K562 (cell line): ENCODE data around the gene PPARD. TPM values are rescaled to one million over a fixed set of nuclear protein-coding genes. Genes with fewer than 3 reads are reported as not detected.

Experiments used
- CBX1 ChIP-seq: sonication (generic); IDR thresholded peaks from 2 replicates; pipeline ENCODE4 v1.6.1; 2016; ENCODE audit warnings: antibody characterized with exemption, low read depth, mild to moderate bottlenecking
- CREB5 ChIP-seq: fragments of 250-450 bp; sonication (Bioruptor Pico); IDR thresholded peaks from 2 replicates; pipeline ENCODE4 v1.5.0; 2020; ENCODE audit warnings: mild to moderate bottlenecking
- E2F6 ChIP-seq, 2 experiments: IDR thresholded peaks; 2 replicates each; pipeline ENCODE4 v1.6.1; 2011; ENCODE audit warnings: borderline replicate concordance in 1 of 2, control low read depth in 1 of 2, low read depth in 1 of 2, low read length in 1 of 2, mild to moderate bottlenecking in 1 of 2, mixed read lengths in 1 of 2, moderate library complexity in 1 of 2; ENCODE audit not compliant: insufficient read depth in 1 of 2, insufficient read length in 1 of 2, poor library complexity in 1 of 2, severe bottlenecking in 1 of 2; ENCODE audit errors: extremely low read depth in 1 of 2
- ELK1 ChIP-seq: sonication (generic); formaldehyde crosslinking; IDR thresholded peaks from 2 replicates; pipeline ENCODE4 v1.8.1; 2022; ENCODE audit warnings: missing genetic modification reagents
- ETS1 ChIP-seq: conservative IDR thresholded peaks from 2 replicates; pipeline ENCODE4 v1.6.1; 2011; ENCODE audit warnings: low read depth, mild to moderate bottlenecking, low read length; ENCODE audit not compliant: control insufficient read depth
- FOS ChIP-seq: IDR thresholded peaks from 3 replicates; pipeline ENCODE4 v1.6.1; 2011; ENCODE audit not compliant: insufficient read length; ENCODE audit errors: extremely low read depth
- HLTF ChIP-seq: fragments of 450-650 bp; IDR thresholded peaks from 2 replicates; pipeline ENCODE4 v1.6.1; 2016
- KAT7 ChIP-seq: sonication (generic); formaldehyde crosslinking; IDR thresholded peaks from 2 replicates; pipeline ENCODE4 v1.8.0; 2022; ENCODE audit warnings: missing genetic modification reagents, mild to moderate bottlenecking, borderline replicate concordance
- KLF1 ChIP-seq: fragments of 450-650 bp; IDR thresholded peaks from 2 replicates; pipeline ENCODE4 v1.6.1; 2016; ENCODE audit warnings: missing genetic modification characterization, missing compliant biosample characterization
- NCOA4 ChIP-seq: fragments of 450-650 bp; IDR thresholded peaks from 2 replicates; pipeline ENCODE4 v1.6.1; 2018; ENCODE audit warnings: mild to moderate bottlenecking; ENCODE audit not compliant: partially characterized antibody
- NCOR1 ChIP-seq: fragments of 450-650 bp; IDR thresholded peaks from 2 replicates; pipeline ENCODE4 v1.6.1; 2016; ENCODE audit warnings: mild to moderate bottlenecking, moderate library complexity
- NFIC ChIP-seq: fragments of 450-650 bp; IDR thresholded peaks from 2 replicates; pipeline ENCODE4 v1.6.1; 2017; ENCODE audit warnings: mild to moderate bottlenecking, inconsistent platforms
- POLR2G ChIP-seq: fragments of 200-400 bp; formaldehyde crosslinking; IDR thresholded peaks from 2 replicates; pipeline ENCODE4 v1.6.1; 2017; ENCODE audit warnings: low read depth, mild to moderate bottlenecking, antibody characterized with exemption, low read length, moderate library complexity
- RAD51 ChIP-seq: fragments of 450-650 bp; IDR thresholded peaks from 2 replicates; pipeline ENCODE4 v1.7.1; 2016; ENCODE audit warnings: low read depth, mild to moderate bottlenecking, borderline replicate concordance
- RBFOX2 ChIP-seq: fragments of 200-400 bp; formaldehyde crosslinking; IDR thresholded peaks from 2 replicates; pipeline ENCODE4 v1.6.1; 2017; ENCODE audit warnings: low read depth, mild to moderate bottlenecking, low read length, moderate library complexity
- RFX5 ChIP-seq: IDR thresholded peaks from 2 replicates; pipeline ENCODE4 v1.6.1; 2011; ENCODE audit warnings: low read depth, mild to moderate bottlenecking, improper control_type of control experiment, low read length
- TEAD1 ChIP-seq, 2 experiments: fragments of 450-650 bp in 1 of 2; sonication (generic) in 1 of 2; formaldehyde crosslinking; IDR thresholded peaks; 2 replicates each; pipeline versions ENCODE4 v1.4.0 to v1.8.0; 2020 to 2022; ENCODE audit warnings: mild to moderate bottlenecking in 2 of 2, missing genetic modification reagents in 1 of 2
- ZBTB1 ChIP-seq: sonication (generic); formaldehyde crosslinking; IDR thresholded peaks from 2 replicates; pipeline ENCODE4 v1.8.1; 2023; ENCODE audit warnings: missing genetic modification reagents, low read depth, mild to moderate bottlenecking, borderline replicate concordance
- ZFPM2 ChIP-seq: fragments of 250-450 bp; sonication (Bioruptor Pico); IDR thresholded peaks from 2 replicates; pipeline ENCODE4 v1.5.1; 2022; ENCODE audit warnings: mild to moderate bottlenecking
- ZNF140 ChIP-seq: fragments of 250-450 bp; sonication (Bioruptor Pico); IDR thresholded peaks from 2 replicates; pipeline ENCODE4 v1.8.0; 2021; ENCODE audit warnings: moderate library complexity, mild to moderate bottlenecking, inconsistent platforms
- ZNF253 ChIP-seq: fragments of 250-450 bp; sonication (Bioruptor Pico); conservative IDR thresholded peaks from 2 replicates; pipeline ENCODE4 v1.6.1; 2021; ENCODE audit warnings: mild to moderate bottlenecking
- ZNF282 ChIP-seq: sonication (generic); formaldehyde crosslinking; IDR thresholded peaks from 2 replicates; pipeline ENCODE4 v1.8.1; 2023; ENCODE audit warnings: missing genetic modification reagents
- ZNF41 ChIP-seq: fragments of 250-450 bp; sonication (Bioruptor Pico); conservative IDR thresholded peaks from 2 replicates; pipeline ENCODE4 v1.4.0; 2020; ENCODE audit warnings: mild to moderate bottlenecking
- ZNF785 ChIP-seq: fragments of 250-450 bp; sonication (Bioruptor Pico); IDR thresholded peaks from 2 replicates; pipeline ENCODE4 v1.4.0; 2020; ENCODE audit warnings: mild to moderate bottlenecking
- polyA plus RNA-seq, 8 experiments: library from polyadenylated mRNA; depleted of rRNA in 4 of 8; stranded (reverse) in 5 of 8; unstranded in 3 of 8; fragments of >200 nt; fragmentation: Nextera tagmentation in 2 of 8; fragmentation: Illumina TruSeq in 1 of 8; extraction: Ambion mirVana in 2 of 8; extraction: Trizol in 1 of 8; gene quantifications; 2 replicates each; pipeline versions ENCODE4 v1.2.1 to v1.2.3, GENCODE V29; 2011 to 2014; ENCODE audit warnings: inconsistent platforms in 1 of 8, missing spikeins in 1 of 8
- total RNA-seq, 7 experiments: library from RNA; depleted of rRNA in 6 of 7; stranded (reverse); fragments of >200 nt in 6 of 7; fragmentation: Illumina TruSeq in 2 of 7; extraction: Trizol in 2 of 7; gene quantifications; 2 replicates each; pipeline versions ENCODE4 v1.2.1 to v1.2.3, GENCODE V29; 2011 to 2021; ENCODE audit warnings: low replicate concordance in 1 of 7

The PPARD gene
- total and polyA plus RNA-seq, 9 of the 15 experiments (the other 6 are each of a cell fraction or from before 2014, with no cell fraction given): 0.14 to 13.2 (median 3.8) TPM

GRCh38 chr6:35297601-35298481 lies 44.5 kb upstream of the PPARD start, which contains the start of gene DEF6 (continued):
- peak; percentile 99 for TF ChIP-seq KAT7 (CRISPR knock-in tag)
- no peak for TF ChIP-seq ZNF785 (CRISPR knock-in tag)
- TF ChIP-seq NCOA4: no peak
- no peak for TF ChIP-seq CREB5 (CRISPR knock-in tag)
- no peak for TF ChIP-seq ELK1 (CRISPR knock-in tag)
- peak; percentile 95 for TF ChIP-seq ETS1
- TF ChIP-seq RFX5: no peak
- peak; percentile 69 for TF ChIP-seq ZBTB1 (CRISPR knock-in tag)
- no peak for TF ChIP-seq ZNF253
- peak; percentile 93 for TF ChIP-seq POLR2G
- TF ChIP-seq NCOR1: no peak; the same call in 1 of the 2 replicates
- no peak for TF ChIP-seq RAD51
- TF ChIP-seq TEAD1 (CRISPR knock-in tag; IDR thresholded peaks at IDR 0.05): peak in 1 of 2 experiments; percentile 91; a peak in 1 of 4 replicates
- no peak for TF ChIP-seq CBX1
- TF ChIP-seq E2F6 (IDR thresholded peaks at IDR 0.05; ENCODE audit: borderline replicate concordance in 1 of 2, extremely low read depth in 1 of 2, insufficient read depth in 1 of 2, insufficient read length in 1 of 2, low read depth in 1 of 2, low read length in 1 of 2, poor library complexity in 1 of 2, severe bottlenecking in 1 of 2): peak; percentile 85 to 94
- no peak for TF ChIP-seq KLF1 (tag)
- no peak for TF ChIP-seq ZNF282 (CRISPR knock-in tag)
- TF ChIP-seq ZFPM2 (CRISPR knock-in tag): no peak
- TF ChIP-seq ZNF140 (CRISPR knock-in tag): no peak
- TF ChIP-seq ZNF41 (CRISPR knock-in tag): 0 out of 2 replicates have a peak, but pooled peaks have one; percentile 5
- TF ChIP-seq FOS: no peak
- peak; percentile 89 for TF ChIP-seq RBFOX2
- TF ChIP-seq NFIC: peak; percentile 36; the same call in 1 of the 2 replicates
- TF ChIP-seq HLTF: no peak
